Liver (tissue), 9 donors: ENCODE data around the gene ZC3H12C. TPM values are rescaled to one million over a fixed set of nuclear protein-coding genes. Genes with fewer than 3 reads are reported as not detected.

Experiments
- DNase-seq: peaks from one replicate; pipeline ENCODE4 v3.0.0-alpha.2; 2017; ENCODE audit warnings: low spot score
- H3K27ac ChIP-seq, 2 donors: one replicate each; pipeline ENCODE4 v1.7.0; 2013; ENCODE audit warnings: inconsistent platforms in 2 of 2, low read length in 2 of 2, control low read depth in 1 of 2, low read depth in 1 of 2, mild to moderate bottlenecking in 1 of 2
- H3K27me3 ChIP-seq, 4 donors: one replicate each; pipeline versions ENCODE4 v1.6.1 to v1.7.0; 2013; ENCODE audit warnings: low read length in 3 of 4, inconsistent platforms in 1 of 4, mild to moderate bottlenecking in 1 of 4, moderate library complexity in 1 of 4; ENCODE audit not compliant: control insufficient read depth in 4 of 4, insufficient read depth in 4 of 4
- H3K36me3 ChIP-seq, 4 donors: one replicate each; pipeline versions ENCODE4 v1.6.1 to v1.7.0; 2013; ENCODE audit warnings: low read length in 3 of 4, mild to moderate bottlenecking in 3 of 4, low read depth in 1 of 4, moderate library complexity in 1 of 4; ENCODE audit not compliant: control insufficient read depth in 4 of 4, insufficient read depth in 3 of 4
- H3K4me1 ChIP-seq, 4 donors: one replicate each; pipeline versions ENCODE4 v1.6.1 to v1.7.0; 2013; ENCODE audit warnings: low read length in 3 of 4, mild to moderate bottlenecking in 3 of 4, moderate library complexity in 1 of 4; ENCODE audit not compliant: control insufficient read depth in 4 of 4, insufficient read depth in 4 of 4
- H3K4me3 ChIP-seq, 3 donors: one replicate each; pipeline versions ENCODE4 v1.6.1 to v1.7.0; 2013; ENCODE audit warnings: low read length in 3 of 3, control low read depth in 1 of 3, low read depth in 1 of 3, mild to moderate bottlenecking in 1 of 3
- H3K9ac ChIP-seq, 2 donors: one replicate each; pipeline ENCODE4 v1.7.0; 2013; ENCODE audit warnings: low read length in 2 of 2, mild to moderate bottlenecking in 2 of 2, moderate library complexity in 2 of 2, control low read depth in 1 of 2, low read depth in 1 of 2
- H3K9me3 ChIP-seq, 4 donors: one replicate each; pipeline versions ENCODE4 v1.6.1 to v1.7.0; 2013; ENCODE audit warnings: low read length in 3 of 4; ENCODE audit not compliant: control insufficient read depth in 4 of 4
- EGR1 ChIP-seq, 2 donors: IDR thresholded peaks; 2 replicates each; pipeline ENCODE4 v1.6.1; 2016 to 2018; ENCODE audit warnings: antibody characterized with exemption in 2 of 2, low read depth in 2 of 2
- FOXA2 ChIP-seq: IDR thresholded peaks from 2 replicates; pipeline ENCODE4 v1.6.1; 2016; ENCODE audit warnings: antibody characterized with exemption
- GABPA ChIP-seq, 2 donors: IDR thresholded peaks in 1 of 2; conservative IDR thresholded peaks in 1 of 2; 2 replicates each; pipeline ENCODE4 v1.6.1; 2016; ENCODE audit warnings: antibody characterized with exemption in 2 of 2, mild to moderate bottlenecking in 1 of 2, moderate library complexity in 1 of 2
- HNF4A ChIP-seq, 2 donors: conservative IDR thresholded peaks; 2 replicates each; pipeline ENCODE4 v1.6.1; 2016; ENCODE audit warnings: antibody characterized with exemption in 2 of 2, mild to moderate bottlenecking in 2 of 2
- REST ChIP-seq: IDR thresholded peaks from 2 replicates; pipeline ENCODE4 v1.6.1; 2016; ENCODE audit warnings: antibody characterized with exemption, mild to moderate bottlenecking
- RXRA ChIP-seq, 2 donors: IDR thresholded peaks; 2 replicates each; pipeline ENCODE4 v1.6.1; 2017 to 2018; ENCODE audit warnings: antibody characterized with exemption in 2 of 2, mild to moderate bottlenecking in 1 of 2
- SP1 ChIP-seq: IDR thresholded peaks from 2 replicates; pipeline ENCODE4 v1.6.1; 2018; ENCODE audit warnings: antibody characterized with exemption, mild to moderate bottlenecking
- TAF1 ChIP-seq: conservative IDR thresholded peaks from 2 replicates; pipeline ENCODE4 v1.6.1; 2016; ENCODE audit warnings: antibody characterized with exemption, mild to moderate bottlenecking
- ZBTB33 ChIP-seq: IDR thresholded peaks from 2 replicates; pipeline ENCODE4 v1.6.1; 2016; ENCODE audit warnings: antibody characterized with exemption
- WGBS: extraction: QIAGEN DNeasy Blood & Tissue Kit; methylation state at CpG from one replicate; pipeline ENCODE4 v1.1.7; 2013; 5-methylcytosine and 5-hydroxymethylcytosine counted together
- polyA plus RNA-seq, 2 donors: library from polyadenylated mRNA; stranded (reverse) in 1 of 2; unstranded in 1 of 2; fragments of 200-250 nt in 1 of 2; fragments of >200 nt in 1 of 2; fragmentation: Nextera tagmentation in 1 of 2; extraction: Ambion mirVana in 1 of 2; gene quantifications; one replicate each; pipeline versions ENCODE4 v1.2.1 to v1.2.3, GENCODE V29; 2013 to 2015
- total RNA-seq, 2 donors: library from RNA; depleted of rRNA; stranded (reverse); fragments of >200 nt; gene quantifications; one replicate each; pipeline ENCODE4 v1.2.3, GENCODE V29; 2014
- donor health status: healthy.
- donor health status: healthy.
- donor health status: healthy.
- donor health status: healthy.
- donor health status: healthy.

ZC3H12C gene
- total and polyA plus RNA-seq, 4 donors, result 0.92 to 9.6 (median 2.3) TPM

GRCh38 chr11:110071197-110071596 is 22.0 kb upstream of the ZC3H12C start:
- no peaks in the 10 kb centered on the region for H3K4me1 ChIP-seq
- no peak overlapping the region for H3K27ac ChIP-seq
- no peaks in the 10 kb centered on the region for H3K36me3 ChIP-seq
- H3K9ac ChIP-seq, result no peak overlapping the region
- no peaks in the 10 kb centered on the region for H3K9me3 ChIP-seq
- H3K27me3 ChIP-seq, result no peaks in the 10 kb centered on the region
- H3K4me3 ChIP-seq, result no peak overlapping the region
- DNase-seq, result no peak
- 96% methylated on average over 2 of the region's 2 CpGs for WGBS
- TF ChIP-seq GABPA (IDR thresholded peaks at IDR 0.05 in 1 of 2, conservative IDR thresholded peaks at IDR 0.05 in 1 of 2), result no peak
- TF ChIP-seq EGR1 (IDR thresholded peaks at IDR 0.05; ENCODE audit: low read depth in 2 of 2), result no peak
- no peak for TF ChIP-seq FOXA2
- no peak for TF ChIP-seq RXRA (IDR thresholded peaks at IDR 0.05)
- no peak for TF ChIP-seq REST
- no peak for TF ChIP-seq ZBTB33
- no peak for TF ChIP-seq SP1
- TF ChIP-seq TAF1, result no peak

- Histone ChIP-seq H3K9ac (no peak overlapping the region), H3K4me3 (no peak overlapping the region), H3K4me1 (no peaks in the 10 kb centered on the region), H3K9me3 (no peaks in the 10 kb centered on the region), H3K27me3 (no peaks in the 10 kb centered on the region), H3K27ac (no peak overlapping the region), H3K36me3 (no peaks in the 10 kb centered on the region)
- TF ChIP-seq GABPA (IDR thresholded peaks at IDR 0.05 in 1 of 2, conservative IDR thresholded peaks at IDR 0.05 in 1 of 2) (no peak), EGR1 (IDR thresholded peaks at IDR 0.05; ENCODE audit: low read depth in 2 of 2) (no peak), REST (no peak), ZBTB33 (no peak), HNF4A (conservative IDR thresholded peaks at IDR 0.05) (no peak)
- DNase-seq, result no peak
Measured at GRCh38 chr11:110072930-110073329, 20.3 kb upstream of the ZC3H12C start.
